SW480 (cell line): ENCODE results near the gene NDRG4.

Experiments used
- DNase-seq: peaks from one replicate; pipeline ENCODE4 v3.0.0-alpha.2; 2016; ENCODE audit warnings: low spot score

Gene NDRG4

GRCh38 chr16:58495521-58496331 is 4.2 kb upstream of the NDRG4 start:
- DNase-seq: no peak

- no peak for DNase-seq
Measured at GRCh38 chr16:58497468-58497867, 2.5 kb upstream of the NDRG4 start.

- DNase-seq: no peak
Measured at GRCh38 chr16:58497935-58498334, 2.0 kb upstream of the NDRG4 start.

GRCh38 chr16:58498341-58499091 is 1.4 kb upstream of the NDRG4 start:
- DNase-seq: no peak

GRCh38 chr16:58499092-58499511 is 841 bp upstream of the NDRG4 start:
- no peak for DNase-seq

- DNase-seq: no peak
Measured at GRCh38 chr16:58500430-58501241, 693 bp downstream of the NDRG4 start.

GRCh38 chr16:58501242-58502131 is 1.5 kb downstream of the NDRG4 start:
- no peak for DNase-seq

- DNase-seq: no peak
Measured at GRCh38 chr16:58502217-58502921, 2.4 kb downstream of the NDRG4 start.

GRCh38 chr16:58503166-58503862 is 3.4 kb downstream of the NDRG4 start:
- DNase-seq: no peak

GRCh38 chr16:58503863-58504688 is 4.1 kb downstream of the NDRG4 start:
- DNase-seq: no peak

- DNase-seq: no peak
Measured at GRCh38 chr16:58506241-58507194, 6.6 kb downstream of the NDRG4 start.

- DNase-seq: no peak
Measured at GRCh38 chr16:58507195-58507962, 7.4 kb downstream of the NDRG4 start.

- DNase-seq: no peak
Measured at GRCh38 chr16:58507963-58508670, 8.2 kb downstream of the NDRG4 start.

- no peak for DNase-seq
Measured at GRCh38 chr16:58508671-58509251, 8.8 kb downstream of the NDRG4 start.

- no peak for DNase-seq
Measured at GRCh38 chr16:58509256-58510096, 9.5 kb downstream of the NDRG4 start.
